HL-60/S4 treated with retinoic acid at 250 ng/mL for 4 days and 3 days (cell line): ENCODE data around the gene RAD51B.

Experiments used
- in situ Hi-C: fragments of 300-500 bp; cut with MboI; formaldehyde crosslinking; loops from 2 replicates; pipeline ENCODE4 v1.7.0; 2022; ENCODE audit warnings: low sequenced_read_pairs

The RAD51B gene

GRCh38 chr14:68589447-68590200 lies 770.0 kb downstream of the RAD51B start:
- in situ Hi-C loops: no loop called here

GRCh38 chr14:68590201-68590522 lies 770.6 kb downstream of the RAD51B start:
- in situ Hi-C loops: no loop called here

- in situ Hi-C loops: no loop called here
These were observed 772.2 kb downstream of the RAD51B start for GRCh38 chr14:68591786-68592185.

- in situ Hi-C loops: no loop called here
These were observed 773.5 kb downstream of the RAD51B start for GRCh38 chr14:68592948-68593556.

GRCh38 chr14:68593806-68594536 lies 774.4 kb downstream of the RAD51B start:
- in situ Hi-C loops: no loop called here

- in situ Hi-C loops: no loop called here
These were observed 775.3 kb downstream of the RAD51B start for GRCh38 chr14:68594737-68595380.

- in situ Hi-C loops: no loop called here
These were observed 776.6 kb downstream of the RAD51B start for GRCh38 chr14:68596211-68596610.

- in situ Hi-C loops: no loop called here
These were observed 777.1 kb downstream of the RAD51B start for GRCh38 chr14:68596701-68597100.

- in situ Hi-C loops: no loop called here
These were observed 778.5 kb downstream of the RAD51B start for GRCh38 chr14:68598089-68598488.

GRCh38 chr14:68598621-68599447 lies 779.3 kb downstream of the RAD51B start:
- in situ Hi-C loops: no loop called here

GRCh38 chr14:68599896-68600610 lies 780.5 kb downstream of the RAD51B start:
- in situ Hi-C loops: no loop called here

- in situ Hi-C loops: no loop called here
These were observed 782.9 kb downstream of the RAD51B start for GRCh38 chr14:68602507-68602906.

GRCh38 chr14:68603533-68604360 lies 784.2 kb downstream of the RAD51B start:
- in situ Hi-C loops: no loop called here

- in situ Hi-C loops: no loop called here
These were observed 784.8 kb downstream of the RAD51B start for GRCh38 chr14:68604361-68604730.

- in situ Hi-C loops: no loop called here
These were observed 785.2 kb downstream of the RAD51B start for GRCh38 chr14:68604822-68605221.

- in situ Hi-C loops: no loop called here
These were observed 786.6 kb downstream of the RAD51B start for GRCh38 chr14:68606176-68606575.

- in situ Hi-C loops: no loop called here
These were observed 787.1 kb downstream of the RAD51B start for GRCh38 chr14:68606644-68607043.

GRCh38 chr14:68607081-68607866 lies 787.7 kb downstream of the RAD51B start:
- in situ Hi-C loops: no loop called here
